Measurements from ENCODE around the gene ARHGAP10.

Gene ARHGAP10

DNA sequence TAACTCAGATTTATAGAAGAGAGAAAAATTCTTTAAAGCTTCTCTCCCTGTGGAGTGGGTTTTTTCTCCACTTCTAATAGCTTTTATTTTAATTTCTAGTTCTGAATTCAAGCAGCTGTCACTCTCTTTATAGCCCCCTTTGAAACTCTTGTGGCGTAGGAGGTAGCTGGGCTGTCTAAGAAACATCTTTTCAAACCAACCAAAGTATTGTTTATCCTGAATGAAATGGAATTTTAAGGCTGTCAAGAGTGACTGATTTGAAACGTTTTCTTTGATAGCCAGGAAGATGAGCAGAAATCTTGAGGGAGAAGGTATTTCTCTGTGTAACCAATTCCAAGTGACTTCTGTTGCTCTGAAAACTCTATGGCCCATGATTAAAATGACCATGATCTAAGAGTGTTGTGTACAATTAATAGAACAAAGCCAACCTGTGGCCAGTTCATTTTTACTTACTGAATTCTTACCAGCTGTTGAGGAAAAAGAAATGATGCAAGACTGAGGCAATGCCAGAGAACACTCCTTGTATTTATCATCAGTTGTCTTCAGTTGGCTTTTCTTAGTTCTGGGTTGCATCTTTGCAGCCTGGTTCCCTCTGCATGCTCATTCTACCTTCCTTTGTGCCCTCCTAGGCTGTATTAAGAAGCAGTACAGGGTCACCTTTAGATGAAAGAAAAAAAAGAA is 298.4 kb downstream of the ARHGAP10 start:
- DNase-seq (ENCODE audit: low read depth), result no peak

DNA sequence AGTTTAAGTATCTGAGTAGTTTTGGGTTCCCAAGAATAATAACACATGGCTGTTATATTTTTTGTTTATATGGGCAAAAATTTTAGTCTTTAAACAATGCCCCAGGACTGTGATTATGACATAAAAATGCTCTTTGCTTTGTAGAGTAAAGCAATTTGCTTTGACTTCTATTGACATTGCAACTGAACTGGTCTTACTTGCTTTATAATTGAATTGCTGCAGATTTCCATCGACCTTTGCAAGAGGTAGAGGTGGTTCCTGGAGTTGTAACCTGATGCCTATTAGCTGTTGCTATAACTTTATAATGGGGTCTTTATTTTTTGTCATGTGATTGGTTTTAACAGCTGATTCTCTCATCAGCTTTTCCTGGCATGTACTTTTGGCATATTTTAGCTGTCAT is 302.9 kb downstream of the ARHGAP10 start:
- no peak for DNase-seq (ENCODE audit: low read depth)

DNA sequence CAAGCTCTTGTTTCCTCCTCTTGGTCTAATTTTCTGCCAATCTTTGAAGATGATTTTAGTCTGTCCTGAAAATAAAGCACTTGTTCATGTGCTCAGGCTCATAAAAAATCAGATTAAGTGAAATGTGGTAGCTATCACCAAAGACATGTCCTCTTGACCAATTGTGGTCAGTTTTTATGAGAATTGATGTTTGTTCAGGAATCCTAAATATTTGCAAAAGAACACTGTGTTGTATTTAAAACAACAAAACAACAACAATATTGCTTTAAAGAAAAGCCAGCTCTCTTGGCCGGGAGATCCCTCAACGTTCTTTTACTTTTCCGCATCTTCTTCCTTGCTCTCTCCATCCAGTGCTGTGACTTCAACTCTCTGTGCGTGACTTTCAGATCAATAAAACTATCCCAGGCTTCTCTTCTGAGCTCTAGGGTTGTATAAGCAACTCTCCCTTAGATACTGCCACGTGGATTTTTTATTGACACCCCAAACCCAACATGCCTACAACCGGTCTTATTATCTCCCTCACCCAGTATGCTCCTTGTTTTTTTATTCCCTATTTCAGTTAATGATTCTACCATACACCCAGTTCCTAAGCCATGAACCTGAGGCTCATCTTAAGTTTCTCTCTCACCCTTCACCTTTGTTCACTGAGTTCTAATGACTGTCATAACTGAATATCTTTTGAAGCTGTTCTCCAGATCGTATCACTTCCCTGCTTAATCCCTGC is 309.9 kb downstream of the ARHGAP10 start:
- no peak for DNase-seq (ENCODE audit: low read depth)

DNA sequence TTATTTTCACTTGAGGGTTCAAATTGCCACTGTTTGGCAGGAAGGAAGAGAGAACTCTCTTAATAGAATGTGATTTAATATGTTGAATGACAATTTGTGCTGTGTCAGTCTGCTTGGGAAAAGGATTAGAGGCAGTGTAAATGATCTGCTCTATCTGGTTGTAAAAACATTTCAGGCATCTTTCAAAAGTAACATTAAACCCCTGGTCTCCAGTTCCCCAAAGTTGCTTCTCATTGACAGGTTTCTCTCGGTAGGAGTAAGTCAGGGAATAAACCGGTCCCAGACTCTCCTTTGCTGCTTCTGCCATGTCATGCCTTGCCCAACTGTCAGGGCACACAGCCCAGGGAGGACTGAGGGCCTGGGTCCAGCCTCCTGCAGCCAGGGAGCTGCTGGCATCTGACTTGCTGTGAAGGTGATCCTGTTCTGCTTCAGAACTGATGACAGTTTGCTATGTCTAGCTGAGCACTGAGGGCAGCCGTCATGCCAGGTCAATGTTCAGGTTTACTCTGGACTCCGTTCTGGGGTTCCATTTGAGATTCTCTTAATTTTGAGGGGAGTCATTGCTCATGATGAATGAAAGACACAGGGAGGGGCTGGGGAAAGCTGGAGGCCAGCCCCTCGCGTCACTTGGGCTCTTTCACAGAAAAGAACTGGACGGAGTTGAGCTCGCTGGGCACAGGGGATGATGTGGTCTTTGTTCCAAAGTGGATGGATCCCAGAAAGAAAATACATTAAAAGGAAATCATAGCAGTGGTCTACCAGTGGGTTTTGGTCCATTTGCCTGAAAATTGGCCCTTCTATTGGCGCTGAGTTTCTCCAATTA is 312.4 kb downstream of the ARHGAP10 start:
- DNase-seq (ENCODE audit: low read depth), result no peak

DNA sequence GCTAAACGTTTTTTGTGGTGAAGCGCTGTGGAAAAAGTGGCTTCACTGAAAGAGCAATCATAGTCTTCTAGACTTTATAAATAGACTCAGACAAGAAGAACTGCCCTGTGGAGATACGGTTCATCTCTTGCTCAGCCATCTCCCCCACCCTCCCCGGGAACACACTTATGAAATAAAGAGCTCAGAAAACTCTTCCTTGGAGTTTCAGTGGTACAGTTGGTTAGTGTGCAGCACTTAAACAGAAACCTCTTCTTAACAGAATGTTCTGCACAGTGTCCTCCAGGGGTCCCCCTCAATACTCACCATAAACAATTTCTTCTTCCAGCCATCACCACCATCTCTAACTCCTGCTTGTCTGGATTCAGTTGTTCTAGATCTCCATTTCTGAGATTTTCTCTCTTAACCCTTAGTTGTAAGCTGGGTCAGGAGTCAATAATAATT is 313.0 kb downstream of the ARHGAP10 start:
- no peak for DNase-seq (ENCODE audit: low read depth)

DNA sequence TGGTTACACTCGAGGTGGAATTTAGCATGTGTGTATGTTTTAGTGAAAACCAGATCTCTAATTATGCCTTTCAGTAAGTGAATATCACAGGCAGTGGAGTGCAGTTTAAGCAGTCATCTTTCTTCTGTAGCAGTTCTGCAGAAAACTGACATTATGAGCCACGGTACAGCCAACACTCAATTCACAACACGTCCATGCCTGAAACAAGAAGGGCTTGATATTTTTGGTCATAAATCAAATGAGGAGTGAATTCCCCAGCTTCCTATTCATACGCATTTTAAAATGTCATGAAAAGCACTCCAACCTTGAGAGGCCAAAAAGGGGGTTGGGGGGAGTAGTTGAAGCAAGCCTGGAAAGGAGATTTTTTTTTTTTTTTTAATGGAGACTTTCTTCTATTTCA is 316.7 kb downstream of the ARHGAP10 start:
- no peak for DNase-seq (ENCODE audit: low read depth)

DNA sequence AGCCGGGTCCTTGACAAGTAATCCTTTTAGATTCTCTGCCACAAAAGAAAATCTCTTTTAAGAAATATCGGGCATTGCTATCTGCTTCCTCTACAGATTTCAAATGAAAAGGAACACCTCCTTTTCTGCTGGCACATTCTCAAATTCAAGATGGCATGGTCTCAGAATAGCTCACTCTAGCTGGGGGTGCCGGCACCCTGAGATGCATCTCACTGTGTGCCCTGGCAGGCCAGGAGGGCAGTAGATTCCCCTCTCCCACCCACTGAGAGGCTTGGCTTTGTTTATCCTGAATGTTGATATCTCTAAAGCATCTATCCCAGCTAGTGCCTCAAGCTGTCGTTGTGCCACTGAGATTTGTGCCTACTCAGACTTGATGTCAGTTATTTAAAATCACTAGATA is 319.5 kb downstream of the ARHGAP10 start:
- DNase-seq (ENCODE audit: low read depth), result no peak

DNA sequence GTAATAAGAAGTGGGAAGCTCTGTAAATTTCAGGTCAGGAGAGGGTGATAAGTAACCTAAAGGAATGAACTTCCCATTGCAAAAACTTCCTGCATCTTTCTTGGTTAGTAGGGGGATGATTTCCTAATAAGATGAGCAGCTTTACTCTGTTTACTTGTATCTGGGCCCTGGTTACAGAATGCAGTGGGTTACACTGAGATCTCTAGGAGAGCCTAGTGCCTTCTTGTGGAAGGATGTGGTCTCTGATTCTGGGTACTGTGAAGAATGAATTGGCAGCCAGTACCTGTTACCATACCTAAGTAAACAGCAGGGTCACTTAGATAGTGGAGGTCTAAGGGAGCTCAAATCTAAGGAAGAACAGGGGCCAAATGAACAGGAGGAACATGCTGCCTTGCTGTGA is 320.6 kb downstream of the ARHGAP10 start:
- no peak for DNase-seq (ENCODE audit: low read depth)

DNA sequence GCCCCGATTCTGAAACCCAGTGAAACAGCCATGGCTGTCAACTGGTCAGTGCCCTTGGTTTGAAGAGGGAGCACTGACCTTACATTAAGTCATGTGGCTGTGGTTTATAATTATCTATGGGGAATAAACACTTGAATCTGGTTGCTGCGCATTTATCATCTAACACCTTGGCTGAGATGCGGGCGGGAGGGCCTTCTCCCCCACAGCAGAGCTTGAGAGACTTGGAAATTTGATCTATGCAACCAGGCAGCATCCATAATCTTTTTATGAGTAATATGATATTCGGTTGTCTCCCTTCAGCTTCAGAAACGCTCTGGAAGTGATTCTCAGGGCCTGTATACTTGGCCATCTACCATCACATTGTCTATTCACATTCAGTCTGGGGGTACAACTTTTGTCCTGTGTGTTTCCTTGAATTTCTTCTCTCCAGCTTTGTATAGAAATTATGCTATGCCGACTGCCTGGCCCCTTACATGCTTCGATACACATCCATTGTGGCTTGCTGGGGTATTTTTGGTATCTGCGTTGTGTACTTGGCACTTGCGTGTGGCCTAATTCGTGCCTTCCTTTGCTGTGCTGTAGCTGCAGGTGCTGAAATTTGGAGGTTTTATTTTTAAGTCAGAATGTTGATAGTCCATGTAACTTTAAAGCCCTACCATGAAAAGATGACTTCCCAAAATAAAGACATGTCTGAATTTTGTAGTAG is 321.6 kb downstream of the ARHGAP10 start:
- DNase-seq (ENCODE audit: low read depth), result no peak

DNA sequence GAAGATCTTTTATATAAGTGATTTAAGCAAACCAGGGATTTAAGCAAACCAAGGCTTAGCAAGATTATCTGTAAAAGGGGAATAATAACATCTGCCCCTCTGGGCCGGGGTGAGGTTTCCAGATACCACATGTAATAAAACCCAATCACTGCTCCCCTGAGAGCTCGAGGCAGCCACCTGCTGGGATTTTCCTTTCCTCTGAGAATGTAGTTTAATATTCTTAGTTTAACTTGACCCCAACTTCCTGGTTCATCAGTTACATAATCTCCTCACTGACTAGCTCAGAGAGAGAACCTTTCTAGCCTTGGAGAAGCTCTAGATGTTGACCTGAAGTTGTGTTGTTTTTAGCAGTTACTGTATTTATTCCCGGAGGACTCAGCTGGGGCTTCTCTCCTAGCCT is 322.4 kb downstream of the ARHGAP10 start:
- no peak for DNase-seq (ENCODE audit: low read depth)

DNA sequence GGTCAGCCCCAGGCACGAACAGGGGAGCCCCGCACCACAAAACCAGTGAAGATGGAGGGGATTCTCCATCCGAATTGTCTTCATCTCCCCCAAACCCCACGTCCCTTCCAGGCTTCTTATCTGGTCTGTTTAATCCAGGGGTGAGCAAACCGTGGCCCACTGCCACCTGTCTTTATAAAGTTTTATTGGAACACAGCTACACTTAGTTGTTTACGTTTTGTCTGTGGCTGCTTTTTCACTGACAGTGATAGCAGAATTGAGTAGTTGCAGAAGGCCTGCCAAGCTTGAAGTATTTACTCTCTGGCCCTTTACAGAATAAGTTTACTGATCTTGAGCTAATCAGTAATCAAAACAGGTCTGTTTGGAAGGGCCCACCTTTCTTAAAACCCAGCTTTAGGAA is 324.0 kb downstream of the ARHGAP10 start:
- DNase-seq (ENCODE audit: low read depth), result no peak

DNA sequence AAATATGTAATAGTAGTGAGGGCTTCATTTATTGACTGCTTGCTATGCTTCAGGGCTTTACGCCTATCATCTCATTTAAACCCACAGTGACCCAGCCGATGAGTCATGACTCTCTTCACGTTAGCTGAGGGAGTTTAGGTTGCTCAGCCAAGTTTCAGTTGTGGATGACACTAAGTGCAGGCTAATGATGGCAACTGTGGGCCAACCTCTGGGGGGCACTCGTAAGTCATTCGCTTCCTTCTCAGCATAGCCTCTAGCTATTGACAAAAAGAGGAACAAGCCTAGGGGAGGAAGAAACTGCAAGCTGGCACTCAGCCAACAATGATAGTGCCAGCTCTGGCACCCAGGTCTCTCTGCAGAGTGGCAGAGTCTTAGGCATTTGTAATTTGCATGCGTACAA is 325.0 kb downstream of the ARHGAP10 start:
- peak; percentile 33 for DNase-seq (ENCODE audit: low read depth)

DNA sequence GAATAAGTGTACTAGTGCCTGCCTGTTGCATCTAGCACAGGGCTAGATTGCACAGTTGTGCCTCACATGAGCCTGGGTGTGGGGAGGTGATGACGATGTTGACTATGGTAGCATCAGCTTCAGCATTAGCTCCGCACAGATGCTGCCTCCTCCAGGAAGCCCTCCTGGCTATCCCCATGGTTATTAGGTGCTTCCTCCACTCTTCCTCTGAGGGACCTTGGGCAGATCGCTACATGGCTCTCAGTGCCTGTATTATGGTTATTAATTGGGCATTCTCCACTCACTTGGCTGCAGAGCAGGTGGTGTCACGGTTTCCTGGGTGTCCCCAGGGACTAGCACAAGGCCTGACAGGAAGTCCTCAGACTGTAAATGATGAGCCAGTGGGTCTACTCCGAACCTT is 325.6 kb downstream of the ARHGAP10 start:
- DNase-seq (ENCODE audit: low read depth), result no peak

DNA sequence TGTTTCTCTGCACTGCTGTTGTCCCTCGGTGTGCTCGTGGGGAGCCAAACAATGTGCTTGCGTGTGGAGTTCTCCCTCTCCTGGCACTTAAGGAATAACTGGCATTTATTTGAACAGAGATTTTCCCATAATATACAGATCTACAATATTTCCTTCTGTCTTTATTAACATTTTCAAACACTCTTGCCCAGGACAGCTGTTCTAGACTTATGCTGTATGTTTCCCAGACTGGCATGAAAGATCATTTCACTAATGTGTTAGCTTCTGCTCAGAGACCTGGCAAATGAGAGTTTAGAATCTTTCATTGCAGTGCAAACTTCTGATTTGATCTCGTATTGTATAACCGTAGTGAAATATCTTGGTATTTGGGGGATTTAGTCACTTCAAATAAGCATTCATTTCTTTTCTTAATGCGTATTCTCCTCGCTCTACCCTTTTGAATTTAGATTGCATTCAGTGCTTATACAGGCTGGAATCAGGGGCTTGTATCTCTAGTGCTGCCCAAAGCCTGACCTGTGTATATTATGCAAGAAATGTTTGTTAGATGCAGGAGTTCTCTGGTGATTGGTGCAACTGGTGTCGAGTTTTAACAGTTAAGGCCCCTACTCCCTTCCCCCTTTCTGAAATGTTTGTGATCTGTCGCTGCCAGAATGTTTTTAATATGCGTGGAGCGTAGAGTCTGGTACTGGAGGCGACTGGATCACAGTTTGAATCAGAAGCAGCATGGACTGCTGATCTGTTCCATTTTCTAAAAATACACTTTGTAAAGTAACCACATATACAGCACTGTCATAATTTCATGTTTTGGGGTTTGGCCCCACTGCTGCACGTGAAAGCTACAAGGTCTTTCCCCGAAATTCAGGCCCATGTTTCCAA is 326.3 kb downstream of the ARHGAP10 start:
- no peak for DNase-seq (ENCODE audit: low read depth)

DNA sequence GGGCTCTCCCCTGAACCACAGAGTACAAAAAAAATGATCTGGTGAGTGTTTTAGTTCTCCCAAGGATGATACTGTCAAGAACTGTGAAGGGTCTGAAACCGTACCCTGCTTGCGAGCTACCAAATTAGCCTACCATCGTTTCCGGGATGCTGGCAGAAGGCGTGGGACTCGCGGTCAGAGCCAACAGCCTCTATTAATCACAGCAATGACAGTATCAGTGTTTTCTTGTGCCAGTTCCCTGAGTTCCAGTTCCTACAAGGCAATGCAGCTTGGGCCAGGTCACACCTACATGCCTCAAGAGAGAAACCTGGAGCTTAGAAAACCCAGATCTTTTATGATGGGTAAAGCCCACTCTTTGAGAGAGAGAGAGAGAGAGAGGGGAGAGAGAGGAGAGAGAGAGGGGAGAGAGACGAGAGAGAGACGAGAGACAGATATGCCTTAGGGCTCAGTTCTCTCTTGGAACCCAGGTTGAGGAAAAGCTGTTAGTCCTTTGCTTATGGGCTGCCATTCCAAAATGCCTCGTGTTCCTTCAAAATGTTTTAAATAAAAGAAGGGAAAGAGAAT is 327.8 kb downstream of the ARHGAP10 start:
- DNase-seq (ENCODE audit: low read depth), result no peak

DNA sequence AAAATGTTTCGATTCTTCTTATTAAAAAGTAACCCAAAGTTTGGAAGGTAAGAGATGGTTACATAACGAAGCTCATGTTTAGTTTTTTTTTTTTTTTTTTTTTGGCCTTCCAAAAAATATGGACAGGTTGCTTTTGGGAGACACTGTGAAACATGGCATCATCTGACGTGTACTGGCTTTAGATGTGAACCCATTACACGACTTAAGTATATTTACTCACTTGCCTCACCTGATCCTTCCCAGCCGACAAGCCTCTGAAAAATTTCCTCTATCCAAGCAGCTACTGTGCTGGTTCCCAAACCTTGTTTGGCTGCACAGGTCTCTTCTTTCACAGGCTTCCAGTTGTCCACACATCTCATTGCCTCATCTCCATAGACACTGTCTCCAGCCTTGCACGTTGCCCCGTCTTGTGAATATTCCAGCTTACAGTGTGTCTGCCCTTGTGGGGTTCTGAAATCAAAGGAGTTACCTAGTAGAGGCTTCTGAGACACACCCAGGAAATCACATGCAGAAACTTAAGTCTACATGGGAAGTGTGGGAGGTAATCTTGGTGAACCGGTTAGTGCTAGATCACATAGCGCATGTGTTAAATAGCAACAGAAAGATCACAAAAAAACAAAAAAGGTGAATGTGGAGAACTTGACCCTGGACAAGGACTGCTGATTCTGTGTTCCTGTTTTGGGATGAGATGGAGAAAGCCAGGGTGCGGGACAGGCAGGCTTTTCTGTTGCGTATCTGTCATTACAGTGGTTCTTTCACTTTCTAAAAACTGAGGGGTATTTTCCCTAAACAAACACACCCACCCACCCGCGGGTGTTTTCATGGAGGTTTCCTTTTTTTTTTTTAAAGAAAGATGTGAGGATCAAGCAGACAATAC is 328.6 kb downstream of the ARHGAP10 start:
- no peak for DNase-seq (ENCODE audit: low read depth)

DNA sequence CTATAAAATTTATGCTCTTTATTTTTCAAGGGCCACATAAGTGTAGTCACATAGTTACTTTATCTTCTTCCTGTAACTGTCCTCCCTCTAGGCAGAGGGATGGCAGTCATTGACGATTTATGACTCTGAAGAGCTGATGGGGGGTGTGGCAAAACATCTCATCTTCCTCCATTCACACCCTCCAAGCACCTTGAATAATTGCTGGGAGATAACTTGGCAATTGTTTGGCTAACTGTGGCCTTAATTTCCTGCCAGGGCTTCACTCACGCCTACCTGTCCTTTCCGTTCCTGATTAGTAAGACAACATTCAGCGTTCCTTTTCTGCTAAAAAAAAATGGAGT is 329.2 kb downstream of the ARHGAP10 start:
- no peak for DNase-seq (ENCODE audit: low read depth)

DNA sequence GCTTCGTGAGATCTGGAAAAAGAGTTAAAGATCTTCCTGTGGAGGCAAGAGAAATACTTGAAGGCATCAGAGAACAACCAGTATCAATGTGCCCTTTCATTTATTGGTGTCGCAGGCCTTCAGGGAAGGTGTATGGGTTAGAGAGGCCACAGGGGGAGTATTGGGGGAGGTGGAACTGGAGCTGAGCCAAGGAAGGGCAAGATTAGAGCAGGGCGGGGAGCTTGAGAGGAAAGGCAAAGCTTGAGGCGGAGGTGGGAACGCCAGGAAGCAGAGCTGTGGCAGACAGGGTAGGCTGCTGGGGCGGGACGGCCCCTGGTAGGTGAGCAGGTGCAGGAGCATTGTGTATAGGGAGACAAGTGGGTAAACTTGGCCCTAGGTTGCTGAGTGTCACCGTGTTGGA is 329.9 kb downstream of the ARHGAP10 start:
- no peak for DNase-seq (ENCODE audit: low read depth)

DNA sequence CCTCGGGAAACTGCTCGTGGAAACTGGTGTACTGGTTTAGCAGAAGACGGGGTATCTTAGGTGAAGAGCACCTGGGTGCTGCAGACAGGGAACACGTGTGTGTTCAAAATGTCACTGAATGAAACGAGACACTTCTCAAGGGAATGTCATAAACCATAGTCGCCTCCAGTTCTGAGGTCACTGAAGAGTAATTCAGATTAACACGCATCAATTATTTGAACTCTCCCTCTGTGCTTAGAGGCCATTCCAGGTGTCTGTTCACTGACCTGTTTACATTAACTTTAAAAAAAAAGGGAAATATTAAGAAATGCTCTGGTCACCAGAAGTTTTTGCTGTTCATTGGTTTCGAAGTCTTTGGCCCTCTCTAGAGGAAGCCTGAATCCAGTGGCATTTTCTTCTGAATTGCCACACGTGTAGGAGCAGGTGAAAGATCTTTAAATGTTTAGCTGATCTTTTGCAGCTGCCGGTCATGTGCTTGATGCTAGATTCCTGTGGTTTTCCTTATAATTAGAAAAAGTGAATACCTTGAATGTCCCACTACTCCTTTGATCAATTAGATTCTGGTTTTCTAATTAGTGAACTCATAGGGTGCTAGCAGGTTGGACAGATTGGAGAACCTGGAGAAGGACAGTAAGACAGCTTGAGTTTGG is 330.5 kb downstream of the ARHGAP10 start:
- no peak for DNase-seq (ENCODE audit: low read depth)

DNA sequence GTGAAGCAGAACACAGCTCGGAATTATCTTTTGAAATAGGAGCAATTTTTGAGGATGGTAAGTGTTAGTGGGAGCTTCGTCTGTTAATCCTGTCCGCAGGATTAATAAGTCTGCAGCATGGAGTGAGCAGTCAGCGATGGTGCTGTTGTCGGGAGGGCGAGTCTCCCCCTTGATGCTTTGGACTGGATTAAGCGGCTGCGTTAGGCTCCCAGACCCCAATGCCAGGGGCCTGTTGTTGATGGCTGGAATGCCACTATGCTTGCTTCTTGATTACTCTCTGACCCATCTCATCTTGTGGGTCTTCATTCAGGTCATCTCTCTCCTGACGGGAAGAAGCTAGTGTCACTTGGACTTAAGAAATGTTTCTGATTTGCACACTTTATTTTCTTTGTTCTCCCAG is 332.6 kb downstream of the ARHGAP10 start:
- no peak for DNase-seq (ENCODE audit: low read depth)
